WTC11 (cell line): ENCODE results near the gene POC1A. TPM values are rescaled to one million over a fixed set of nuclear protein-coding genes. Genes with fewer than 3 reads are reported as not detected.

ENCODE experiments used
- ATAC-seq: fragments of 200-7000 bp; cut with Tn5 transposase; 2 replicates; pipeline ENCODE4 v1.10.0; 2021; ENCODE audit warnings: mild to moderate bottlenecking, moderate library complexity
- CTCF ChIA-PET: fragments of 300-600 bp; sonication (Branson Sonifier 250); formaldehyde crosslinking; loops from one replicate; lab custom pipeline; 2021; ENCODE audit warnings: antibody characterized with exemption; lab: Charles Lee
- POLR2A ChIA-PET: fragments of 350-600 bp; sonication (Branson Sonifier 250); formaldehyde crosslinking; loops from one replicate; lab custom pipeline; 2021; ENCODE audit warnings: antibody characterized with exemption; lab: Charles Lee
- DNase-seq: peaks from one replicate; pipeline ENCODE4 v3.0.0; 2021; ENCODE audit warnings: low spot score
- H3K27ac Mint-ChIP-seq: 2 replicates; pipeline ENCODE4 v1.8.0; 2021; ENCODE audit warnings: mixed read lengths
- H3K27me3 Mint-ChIP-seq: 2 replicates; pipeline ENCODE4 v1.8.0; 2021; ENCODE audit warnings: low read depth, mild to moderate bottlenecking, moderate library complexity, mixed read lengths
- H3K36me3 Mint-ChIP-seq: 2 replicates; pipeline ENCODE4 v1.8.0; 2021; ENCODE audit warnings: mixed read lengths
- H3K4me1 Mint-ChIP-seq: 2 replicates; pipeline ENCODE4 v1.8.0; 2022; ENCODE audit warnings: mixed read lengths
- H3K4me3 Mint-ChIP-seq: 2 replicates; pipeline ENCODE4 v1.8.0; 2021; ENCODE audit warnings: mild to moderate bottlenecking, moderate library complexity, mixed read lengths
- H3K9me3 Mint-ChIP-seq: 2 replicates; pipeline ENCODE4 v1.8.0; 2021; ENCODE audit warnings: mixed read lengths
- CBFB ChIP-seq: sonication (generic); formaldehyde crosslinking; IDR thresholded peaks from 2 replicates; pipeline ENCODE4 v1.8.1; 2022; ENCODE audit warnings: mild to moderate bottlenecking, low read depth, missing genetic modification reagents
- CREB1 ChIP-seq: sonication (generic); formaldehyde crosslinking; IDR thresholded peaks from 2 replicates; pipeline ENCODE4 v1.8.0; 2023; ENCODE audit warnings: mild to moderate bottlenecking, missing genetic modification reagents
- ELF4 ChIP-seq: sonication (generic); formaldehyde crosslinking; IDR thresholded peaks from 2 replicates; pipeline ENCODE4 v1.8.1; 2022; ENCODE audit warnings: low read depth, mild to moderate bottlenecking, moderate library complexity, missing genetic modification reagents
- ETV6 ChIP-seq: sonication (generic); formaldehyde crosslinking; IDR thresholded peaks from 2 replicates; pipeline ENCODE4 v1.8.1; 2022; ENCODE audit warnings: mild to moderate bottlenecking, missing genetic modification reagents
- GABPB1 ChIP-seq: sonication (generic); formaldehyde crosslinking; IDR thresholded peaks from 2 replicates; pipeline ENCODE4 v1.8.1; 2023; ENCODE audit warnings: mild to moderate bottlenecking, missing genetic modification reagents
- GTF2I ChIP-seq: fragments of 250-450 bp; sonication (Bioruptor Pico); conservative IDR thresholded peaks from 2 replicates; pipeline ENCODE4 v1.4.0; 2021; ENCODE audit warnings: mild to moderate bottlenecking
- IRF2 ChIP-seq: sonication (generic); formaldehyde crosslinking; IDR thresholded peaks from 2 replicates; pipeline ENCODE4 v1.8.0; 2022; ENCODE audit warnings: low read depth, missing genetic modification reagents, borderline replicate concordance
- JUN ChIP-seq: sonication (generic); formaldehyde crosslinking; IDR thresholded peaks from 2 replicates; pipeline ENCODE4 v1.8.0; 2023; ENCODE audit warnings: mild to moderate bottlenecking, missing genetic modification reagents
- KAT7 ChIP-seq: sonication (generic); formaldehyde crosslinking; IDR thresholded peaks from 2 replicates; pipeline ENCODE4 v1.8.1; 2023; ENCODE audit warnings: missing genetic modification reagents, mild to moderate bottlenecking, borderline replicate concordance
- MYBL2 ChIP-seq: sonication (generic); formaldehyde crosslinking; IDR thresholded peaks from 2 replicates; pipeline ENCODE4 v1.8.1; 2023; ENCODE audit warnings: mild to moderate bottlenecking, moderate library complexity, missing genetic modification reagents
- RORB ChIP-seq: fragments of 250-450 bp; sonication (Bioruptor Pico); IDR thresholded peaks from 2 replicates; pipeline ENCODE4 v1.9.0; 2021; ENCODE audit warnings: mild to moderate bottlenecking
- TCF7 ChIP-seq: sonication (generic); formaldehyde crosslinking; IDR thresholded peaks from 2 replicates; pipeline ENCODE4 v1.8.0; 2022; ENCODE audit warnings: mild to moderate bottlenecking, low read depth, missing genetic modification reagents, moderate library complexity
- TEAD1 ChIP-seq: sonication (generic); formaldehyde crosslinking; IDR thresholded peaks from 2 replicates; pipeline ENCODE4 v1.8.0; 2022; ENCODE audit warnings: mild to moderate bottlenecking, missing genetic modification reagents
- TEAD4 ChIP-seq: sonication (generic); formaldehyde crosslinking; IDR thresholded peaks from 2 replicates; pipeline ENCODE4 v1.8.0; 2022; ENCODE audit warnings: mild to moderate bottlenecking, missing genetic modification reagents
- ZNF219 ChIP-seq: sonication (generic); formaldehyde crosslinking; IDR thresholded peaks from 2 replicates; pipeline ENCODE4 v1.8.0; 2023; ENCODE audit warnings: missing genetic modification reagents, mild to moderate bottlenecking, borderline replicate concordance
- ZNF317 ChIP-seq: sonication (generic); formaldehyde crosslinking; IDR thresholded peaks from 2 replicates; pipeline ENCODE4 v1.8.1; 2023; ENCODE audit warnings: low read depth, mild to moderate bottlenecking, moderate library complexity, missing genetic modification reagents, borderline replicate concordance
- total RNA-seq: library from RNA; stranded (reverse); gene quantifications from 3 replicates; pipeline ENCODE4 v1.2.3, GENCODE V29; 2021
- TF ChIP-seq, protein P1 (sequence below): sonication (generic); formaldehyde crosslinking; conservative IDR thresholded peaks from 2 replicates; pipeline ENCODE4 v1.8.1; 2023; ENCODE audit warnings: mild to moderate bottlenecking, low read depth, missing genetic modification reagents, moderate library complexity
- TF ChIP-seq, protein P2 (sequence below): fragments of 250-450 bp; sonication (Bioruptor Pico); IDR thresholded peaks from 2 replicates; pipeline ENCODE4 v1.9.0; 2021; ENCODE audit warnings: mild to moderate bottlenecking
- TF ChIP-seq, protein P3 (sequence below): sonication (generic); formaldehyde crosslinking; conservative IDR thresholded peaks from 2 replicates; pipeline ENCODE4 v1.8.1; 2022; ENCODE audit warnings: mild to moderate bottlenecking, missing genetic modification reagents
- TF ChIP-seq, protein P4 (sequence below): sonication (generic); formaldehyde crosslinking; IDR thresholded peaks from 2 replicates; pipeline ENCODE4 v1.8.1; 2022; ENCODE audit warnings: low read depth, mild to moderate bottlenecking, moderate library complexity, missing genetic modification reagents, borderline replicate concordance
- TF ChIP-seq, protein P5 (sequence below): fragments of 200-600 bp; IDR thresholded peaks from 2 replicates; pipeline ENCODE4 v1.8.0; 2022; ENCODE audit warnings: antibody characterized with exemption
- TF ChIP-seq, protein P6 (sequence below): sonication (generic); formaldehyde crosslinking; IDR thresholded peaks from 2 replicates; pipeline ENCODE4 v1.8.1; 2023; ENCODE audit warnings: mild to moderate bottlenecking, missing genetic modification reagents, borderline replicate concordance
- TF ChIP-seq, protein P7 (sequence below): sonication (generic); formaldehyde crosslinking; IDR thresholded peaks from 2 replicates; pipeline ENCODE4 v1.8.1; 2022; ENCODE audit warnings: missing genetic modification reagents, borderline replicate concordance
- TF ChIP-seq, protein P8 (sequence below): sonication (generic); formaldehyde crosslinking; IDR thresholded peaks from 2 replicates; pipeline ENCODE4 v1.8.0; 2022; ENCODE audit warnings: mild to moderate bottlenecking, missing genetic modification reagents

POC1A gene
- total RNA-seq, 1 experiment from 2014 or later, result 31.3 TPM

DNA sequence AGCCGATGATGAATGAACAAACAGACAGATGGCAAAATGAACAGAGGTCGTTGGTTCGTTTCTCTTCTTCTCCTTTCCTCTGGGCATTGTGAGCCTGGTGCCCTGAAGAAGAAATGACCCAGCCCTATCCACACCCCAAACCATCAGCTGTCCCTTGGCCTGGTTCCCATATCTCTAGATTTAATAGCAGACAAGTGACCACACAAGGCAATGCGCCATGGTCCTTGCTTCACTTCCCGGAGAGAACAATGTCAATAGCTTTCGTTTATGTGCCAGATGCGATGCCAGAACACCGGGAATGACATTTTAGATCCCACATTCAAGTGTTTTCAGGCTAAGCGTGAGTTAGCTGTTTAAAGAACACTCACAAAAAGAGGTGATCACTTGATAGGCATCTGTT lies 17.7 kb downstream of the POC1A start (continued):
- TF ChIP-seq ZNF219 (no peak), TEAD1 (CRISPR knock-in tag) (no peak), IRF2 (CRISPR knock-in tag) (no peak), KAT7 (CRISPR knock-in tag) (no peak), ZNF317 (no peak), TCF7 (CRISPR knock-in tag) (no peak), CREB1 (CRISPR knock-in tag) (no peak), ETV6 (no peak)
- TF ChIP-seq, protein P1, sequence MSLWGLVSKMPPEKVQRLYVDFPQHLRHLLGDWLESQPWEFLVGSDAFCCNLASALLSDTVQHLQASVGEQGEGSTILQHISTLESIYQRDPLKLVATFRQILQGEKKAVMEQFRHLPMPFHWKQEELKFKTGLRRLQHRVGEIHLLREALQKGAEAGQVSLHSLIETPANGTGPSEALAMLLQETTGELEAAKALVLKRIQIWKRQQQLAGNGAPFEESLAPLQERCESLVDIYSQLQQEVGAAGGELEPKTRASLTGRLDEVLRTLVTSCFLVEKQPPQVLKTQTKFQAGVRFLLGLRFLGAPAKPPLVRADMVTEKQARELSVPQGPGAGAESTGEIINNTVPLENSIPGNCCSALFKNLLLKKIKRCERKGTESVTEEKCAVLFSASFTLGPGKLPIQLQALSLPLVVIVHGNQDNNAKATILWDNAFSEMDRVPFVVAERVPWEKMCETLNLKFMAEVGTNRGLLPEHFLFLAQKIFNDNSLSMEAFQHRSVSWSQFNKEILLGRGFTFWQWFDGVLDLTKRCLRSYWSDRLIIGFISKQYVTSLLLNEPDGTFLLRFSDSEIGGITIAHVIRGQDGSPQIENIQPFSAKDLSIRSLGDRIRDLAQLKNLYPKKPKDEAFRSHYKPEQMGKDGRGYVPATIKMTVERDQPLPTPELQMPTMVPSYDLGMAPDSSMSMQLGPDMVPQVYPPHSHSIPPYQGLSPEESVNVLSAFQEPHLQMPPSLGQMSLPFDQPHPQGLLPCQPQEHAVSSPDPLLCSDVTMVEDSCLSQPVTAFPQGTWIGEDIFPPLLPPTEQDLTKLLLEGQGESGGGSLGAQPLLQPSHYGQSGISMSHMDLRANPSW (CRISPR knock-in tag), result no peak
- TF ChIP-seq, protein P2, sequence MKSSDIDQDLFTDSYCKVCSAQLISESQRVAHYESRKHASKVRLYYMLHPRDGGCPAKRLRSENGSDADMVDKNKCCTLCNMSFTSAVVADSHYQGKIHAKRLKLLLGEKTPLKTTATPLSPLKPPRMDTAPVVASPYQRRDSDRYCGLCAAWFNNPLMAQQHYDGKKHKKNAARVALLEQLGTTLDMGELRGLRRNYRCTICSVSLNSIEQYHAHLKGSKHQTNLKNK (CRISPR knock-in tag), result no peak
- TF ChIP-seq, all 79 proteins: peak for 0

DNA sequence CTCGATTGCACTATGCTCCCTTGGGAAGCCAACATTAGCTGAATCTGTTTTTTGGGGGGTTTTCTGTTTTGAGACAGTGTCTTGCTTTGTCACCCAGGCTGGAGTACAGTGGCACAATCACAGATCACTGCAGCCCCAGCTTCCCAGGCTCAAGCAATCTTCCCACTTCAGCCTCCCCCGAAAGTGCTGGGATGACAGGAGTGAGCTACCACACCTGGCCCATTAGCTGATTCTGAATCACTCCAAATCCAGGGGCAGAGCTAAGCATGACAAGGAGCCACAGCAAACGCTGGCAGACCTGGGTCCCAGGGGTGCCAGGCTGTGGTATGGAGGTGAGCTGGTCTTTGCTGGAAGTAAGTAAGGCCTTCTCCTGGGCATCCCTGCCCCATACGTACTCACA lies 18.9 kb downstream of the POC1A start:
- Mint-ChIP-seq H3K36me3 (peaks cover 21% of the 10 kb centered on the region), H3K4me3 (no peak overlapping the region), H3K27ac (no peak overlapping the region), H3K27me3 (no peaks in the 10 kb centered on the region), H3K4me1 (no peaks in the 10 kb centered on the region), H3K9me3 (no peaks in the 10 kb centered on the region)
- POLR2A ChIA-PET, result interaction anchor here (1.4 kb wide), 1 partner anchor 131 kb away, joined by 4 read pairs; no protein-coding TSS in a partner anchor
- ATAC-seq (no peak), DNase-seq (no peak)
- CTCF ChIA-PET, result interaction anchor here (0.8 to 2.5 kb wide), 5 partner anchors 9 to 131 kb away, joined by 3 to 6 read pairs (median 4); no protein-coding TSS in a partner anchor
- no peak for TF ChIP-seq CBFB (CRISPR knock-in tag)
- TF ChIP-seq ELF4 (CRISPR knock-in tag), result no peak
- TF ChIP-seq MYBL2 (CRISPR knock-in tag), result no peak
- no peak for TF ChIP-seq JUN (CRISPR knock-in tag)
- TF ChIP-seq, protein P3, sequence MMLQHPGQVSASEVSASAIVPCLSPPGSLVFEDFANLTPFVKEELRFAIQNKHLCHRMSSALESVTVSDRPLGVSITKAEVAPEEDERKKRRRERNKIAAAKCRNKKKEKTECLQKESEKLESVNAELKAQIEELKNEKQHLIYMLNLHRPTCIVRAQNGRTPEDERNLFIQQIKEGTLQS (CRISPR knock-in tag), result no peak
- no peak for TF ChIP-seq GTF2I
- TF ChIP-seq GABPB1 (CRISPR knock-in tag), result no peak
- no peak for TF ChIP-seq TEAD4 (CRISPR knock-in tag)
- TF ChIP-seq ETV6, result no peak
- TF ChIP-seq, protein P4, sequence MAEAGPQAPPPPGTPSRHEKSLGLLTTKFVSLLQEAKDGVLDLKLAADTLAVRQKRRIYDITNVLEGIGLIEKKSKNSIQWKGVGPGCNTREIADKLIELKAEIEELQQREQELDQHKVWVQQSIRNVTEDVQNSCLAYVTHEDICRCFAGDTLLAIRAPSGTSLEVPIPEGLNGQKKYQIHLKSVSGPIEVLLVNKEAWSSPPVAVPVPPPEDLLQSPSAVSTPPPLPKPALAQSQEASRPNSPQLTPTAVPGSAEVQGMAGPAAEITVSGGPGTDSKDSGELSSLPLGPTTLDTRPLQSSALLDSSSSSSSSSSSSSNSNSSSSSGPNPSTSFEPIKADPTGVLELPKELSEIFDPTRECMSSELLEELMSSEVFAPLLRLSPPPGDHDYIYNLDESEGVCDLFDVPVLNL (CRISPR knock-in tag), result no peak
- no peak for TF ChIP-seq RORB (CRISPR knock-in tag)
- TF ChIP-seq, protein P5, sequence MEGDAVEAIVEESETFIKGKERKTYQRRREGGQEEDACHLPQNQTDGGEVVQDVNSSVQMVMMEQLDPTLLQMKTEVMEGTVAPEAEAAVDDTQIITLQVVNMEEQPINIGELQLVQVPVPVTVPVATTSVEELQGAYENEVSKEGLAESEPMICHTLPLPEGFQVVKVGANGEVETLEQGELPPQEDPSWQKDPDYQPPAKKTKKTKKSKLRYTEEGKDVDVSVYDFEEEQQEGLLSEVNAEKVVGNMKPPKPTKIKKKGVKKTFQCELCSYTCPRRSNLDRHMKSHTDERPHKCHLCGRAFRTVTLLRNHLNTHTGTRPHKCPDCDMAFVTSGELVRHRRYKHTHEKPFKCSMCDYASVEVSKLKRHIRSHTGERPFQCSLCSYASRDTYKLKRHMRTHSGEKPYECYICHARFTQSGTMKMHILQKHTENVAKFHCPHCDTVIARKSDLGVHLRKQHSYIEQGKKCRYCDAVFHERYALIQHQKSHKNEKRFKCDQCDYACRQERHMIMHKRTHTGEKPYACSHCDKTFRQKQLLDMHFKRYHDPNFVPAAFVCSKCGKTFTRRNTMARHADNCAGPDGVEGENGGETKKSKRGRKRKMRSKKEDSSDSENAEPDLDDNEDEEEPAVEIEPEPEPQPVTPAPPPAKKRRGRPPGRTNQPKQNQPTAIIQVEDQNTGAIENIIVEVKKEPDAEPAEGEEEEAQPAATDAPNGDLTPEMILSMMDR, result no peak
- TF ChIP-seq, protein P6, sequence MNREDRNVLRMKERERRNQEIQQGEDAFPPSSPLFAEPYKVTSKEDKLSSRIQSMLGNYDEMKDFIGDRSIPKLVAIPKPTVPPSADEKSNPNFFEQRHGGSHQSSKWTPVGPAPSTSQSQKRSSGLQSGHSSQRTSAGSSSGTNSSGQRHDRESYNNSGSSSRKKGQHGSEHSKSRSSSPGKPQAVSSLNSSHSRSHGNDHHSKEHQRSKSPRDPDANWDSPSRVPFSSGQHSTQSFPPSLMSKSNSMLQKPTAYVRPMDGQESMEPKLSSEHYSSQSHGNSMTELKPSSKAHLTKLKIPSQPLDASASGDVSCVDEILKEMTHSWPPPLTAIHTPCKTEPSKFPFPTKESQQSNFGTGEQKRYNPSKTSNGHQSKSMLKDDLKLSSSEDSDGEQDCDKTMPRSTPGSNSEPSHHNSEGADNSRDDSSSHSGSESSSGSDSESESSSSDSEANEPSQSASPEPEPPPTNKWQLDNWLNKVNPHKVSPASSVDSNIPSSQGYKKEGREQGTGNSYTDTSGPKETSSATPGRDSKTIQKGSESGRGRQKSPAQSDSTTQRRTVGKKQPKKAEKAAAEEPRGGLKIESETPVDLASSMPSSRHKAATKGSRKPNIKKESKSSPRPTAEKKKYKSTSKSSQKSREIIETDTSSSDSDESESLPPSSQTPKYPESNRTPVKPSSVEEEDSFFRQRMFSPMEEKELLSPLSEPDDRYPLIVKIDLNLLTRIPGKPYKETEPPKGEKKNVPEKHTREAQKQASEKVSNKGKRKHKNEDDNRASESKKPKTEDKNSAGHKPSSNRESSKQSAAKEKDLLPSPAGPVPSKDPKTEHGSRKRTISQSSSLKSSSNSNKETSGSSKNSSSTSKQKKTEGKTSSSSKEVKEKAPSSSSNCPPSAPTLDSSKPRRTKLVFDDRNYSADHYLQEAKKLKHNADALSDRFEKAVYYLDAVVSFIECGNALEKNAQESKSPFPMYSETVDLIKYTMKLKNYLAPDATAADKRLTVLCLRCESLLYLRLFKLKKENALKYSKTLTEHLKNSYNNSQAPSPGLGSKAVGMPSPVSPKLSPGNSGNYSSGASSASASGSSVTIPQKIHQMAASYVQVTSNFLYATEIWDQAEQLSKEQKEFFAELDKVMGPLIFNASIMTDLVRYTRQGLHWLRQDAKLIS (CRISPR knock-in tag), result no peak
- TF ChIP-seq, protein P7, sequence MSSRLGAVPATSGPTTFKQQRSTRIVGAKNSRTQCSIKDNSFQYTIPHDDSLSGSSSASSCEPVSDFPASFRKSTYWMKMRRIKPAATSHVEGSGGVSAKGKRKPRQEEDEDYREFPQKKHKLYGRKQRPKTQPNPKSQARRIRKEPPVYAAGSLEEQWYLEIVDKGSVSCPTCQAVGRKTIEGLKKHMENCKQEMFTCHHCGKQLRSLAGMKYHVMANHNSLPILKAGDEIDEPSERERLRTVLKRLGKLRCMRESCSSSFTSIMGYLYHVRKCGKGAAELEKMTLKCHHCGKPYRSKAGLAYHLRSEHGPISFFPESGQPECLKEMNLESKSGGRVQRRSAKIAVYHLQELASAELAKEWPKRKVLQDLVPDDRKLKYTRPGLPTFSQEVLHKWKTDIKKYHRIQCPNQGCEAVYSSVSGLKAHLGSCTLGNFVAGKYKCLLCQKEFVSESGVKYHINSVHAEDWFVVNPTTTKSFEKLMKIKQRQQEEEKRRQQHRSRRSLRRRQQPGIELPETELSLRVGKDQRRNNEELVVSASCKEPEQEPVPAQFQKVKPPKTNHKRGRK (CRISPR knock-in tag), result no peak
- TF ChIP-seq, protein P8, sequence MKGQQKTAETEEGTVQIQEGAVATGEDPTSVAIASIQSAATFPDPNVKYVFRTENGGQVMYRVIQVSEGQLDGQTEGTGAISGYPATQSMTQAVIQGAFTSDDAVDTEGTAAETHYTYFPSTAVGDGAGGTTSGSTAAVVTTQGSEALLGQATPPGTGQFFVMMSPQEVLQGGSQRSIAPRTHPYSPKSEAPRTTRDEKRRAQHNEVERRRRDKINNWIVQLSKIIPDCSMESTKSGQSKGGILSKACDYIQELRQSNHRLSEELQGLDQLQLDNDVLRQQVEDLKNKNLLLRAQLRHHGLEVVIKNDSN (CRISPR knock-in tag), result no peak
- TF ChIP-seq CREB1 (CRISPR knock-in tag), result no peak
